Measurements from ENCODE around the gene PLSCR2.

The PLSCR2 gene

GRCh38 chr3:146387566-146387965 lies 81.8 kb downstream of the PLSCR2 start:
- Histone ChIP-seq H3K4me3 (ENCODE audit: low read depth, low read length) (no peak overlapping the region), H3K27ac (ENCODE audit: extremely low read depth, low read depth, low read length) (no peak overlapping the region), H3K4me1 (ENCODE audit: control insufficient read depth, insufficient read depth, low read length) (no peaks in the 10 kb centered on the region), H3K9me3 (ENCODE audit: control insufficient read depth, insufficient read depth, low read depth, low read length) (no peaks in the 10 kb centered on the region), H3K36me3 (ENCODE audit: control insufficient read depth in 2 of 2, insufficient read depth in 1 of 2, low read length in 2 of 2) (no peaks in the 10 kb centered on the region)
- CTCF ChIA-PET = interaction anchor here (1.3 kb wide), 1 partner anchor 14 kb away, joined by 3 read pairs; no protein-coding TSS in a partner anchor
- POLR2A ChIA-PET = no interaction called here
- TF ChIP-seq ZNF426 (tag by site-specific recombination; IDR thresholded peaks at IDR 0.05) (no peak), ZNF423 (tag by site-specific recombination; IDR thresholded peaks at IDR 0.05) (no peak), ZNF776 (tag by site-specific recombination; IDR thresholded peaks at IDR 0.05; ENCODE audit: borderline replicate concordance) (no peak), ZNF791 (tag by site-specific recombination; IDR thresholded peaks at IDR 0.05) (no peak), ZNF701 (tag by site-specific recombination; IDR thresholded peaks at IDR 0.05) (no peak), ZNF223 (tag by site-specific recombination; IDR thresholded peaks at IDR 0.05) (no peak), ZNF311 (tag by site-specific recombination; IDR thresholded peaks at IDR 0.05; ENCODE audit: borderline replicate concordance) (no peak), ZNF132 (tag by site-specific recombination; IDR thresholded peaks at IDR 0.05; ENCODE audit: borderline replicate concordance) (no peak), ZNF157 (tag by site-specific recombination; IDR thresholded peaks at IDR 0.05) (no peak), PRDM6 (tag by site-specific recombination; IDR thresholded peaks at IDR 0.05) (no peak), SP7 (tag by site-specific recombination; IDR thresholded peaks at IDR 0.05) (no peak), TRIM28 (IDR thresholded peaks at IDR 0.05; ENCODE audit: borderline replicate concordance, low read length) (no peak), ZNF37A (tag by site-specific recombination; IDR thresholded peaks at IDR 0.05) (no peak), ZNF629 (tag by site-specific recombination; IDR thresholded peaks at IDR 0.05) (no peak), ZNF530 (tag by site-specific recombination; IDR thresholded peaks at IDR 0.05; ENCODE audit: low read depth) (no peak), ZNF707 (tag by site-specific recombination; IDR thresholded peaks at IDR 0.05) (no peak), ZNF292 (tag by site-specific recombination; IDR thresholded peaks at IDR 0.05; ENCODE audit: borderline replicate concordance, low read depth) (no peak), ZNF510 (tag by site-specific recombination; IDR thresholded peaks at IDR 0.05; ENCODE audit: insufficient replicate concordance) (no peak), SCRT2 (tag by site-specific recombination; IDR thresholded peaks at IDR 0.05) (no peak)

GRCh38 chr3:146386936-146387335 lies 82.4 kb downstream of the PLSCR2 start:
- Histone ChIP-seq H3K27ac (ENCODE audit: extremely low read depth, low read depth, low read length) (no peak overlapping the region), H3K9me3 (ENCODE audit: control insufficient read depth, insufficient read depth, low read depth, low read length) (no peaks in the 10 kb centered on the region), H3K4me1 (ENCODE audit: control insufficient read depth, insufficient read depth, low read length) (no peaks in the 10 kb centered on the region), H3K36me3 (ENCODE audit: control insufficient read depth in 2 of 2, insufficient read depth in 1 of 2, low read length in 2 of 2) (no peaks in the 10 kb centered on the region), H3K4me3 (ENCODE audit: low read depth, low read length) (no peak overlapping the region)
- TF ChIP-seq ZNF202 (tag by site-specific recombination; IDR thresholded peaks at IDR 0.05; ENCODE audit: borderline replicate concordance) = no peak
- ChIA-PET CTCF (interaction anchor here (1.3 kb wide), 1 partner anchor 14 kb away, joined by 3 read pairs; no protein-coding TSS in a partner anchor), POLR2A (no interaction called here)

- CTCF ChIA-PET = no interaction called here
- no peaks in the 10 kb centered on the region for H3K9me3 ChIP-seq (ENCODE audit: control insufficient read depth, insufficient read depth, low read depth, low read length)
- H3K36me3 ChIP-seq (ENCODE audit: control insufficient read depth in 2 of 2, insufficient read depth in 1 of 2, low read length in 2 of 2) = no peaks in the 10 kb centered on the region
- H3K4me3 ChIP-seq (ENCODE audit: low read depth, low read length) = no peak overlapping the region
- POLR2A ChIA-PET = no interaction called here
- H3K27ac ChIP-seq (ENCODE audit: extremely low read depth, low read depth, low read length) = no peak overlapping the region
- no peaks in the 10 kb centered on the region for H3K4me1 ChIP-seq (ENCODE audit: control insufficient read depth, insufficient read depth, low read length)
- TF ChIP-seq SALL2 (tag by site-specific recombination; IDR thresholded peaks at IDR 0.05; ENCODE audit: borderline replicate concordance) (no peak), SP2 (tag by site-specific recombination; IDR thresholded peaks at IDR 0.05) (no peak), KLF8 (tag by site-specific recombination; IDR thresholded peaks at IDR 0.05) (no peak), ZNF138 (tag by site-specific recombination; IDR thresholded peaks at IDR 0.05; ENCODE audit: borderline replicate concordance) (no peak), ZNF521 (tag by site-specific recombination; IDR thresholded peaks at IDR 0.05) (no peak), ZNF157 (tag by site-specific recombination; IDR thresholded peaks at IDR 0.05) (no peak), ZNF677 (tag by site-specific recombination; IDR thresholded peaks at IDR 0.05) (no peak), ZNF514 (tag by site-specific recombination; IDR thresholded peaks at IDR 0.05) (no peak), ZBTB10 (tag by site-specific recombination; IDR thresholded peaks at IDR 0.05) (no peak), ZSCAN18 (tag by site-specific recombination; IDR thresholded peaks at IDR 0.05) (no peak)
Measured at GRCh38 chr3:146384786-146385185, 84.6 kb downstream of the PLSCR2 start.
